Psoas muscle (tissue), 8 donors: ENCODE results near the gene PLCXD1. TPM values are rescaled to one million over a fixed set of nuclear protein-coding genes. Genes with fewer than 3 reads are reported as not detected.
A peak's percentile ranks its signal among the peaks of the same experiment; 100 is the strongest.
"Not testable (repeated sequence)": the region's sequence is repeated elsewhere in the genome, so short reads cannot be mapped to it uniquely, and the experiment has no call there.

Experiments
- ATAC-seq, 4 donors: fragments of 200-7000 bp; cut with Tn5 transposase; one replicate each; pipeline ENCODE4 v1.9.1; 2020; ENCODE audit warnings: moderate library complexity in 3 of 4, mild to moderate bottlenecking in 2 of 4
- DNase-seq, 2 donors: peaks; one replicate each; pipeline ENCODE4 v3.0.0-alpha.2; 2020
- H3K27ac ChIP-seq: fragments of 200-600 bp; one replicate; pipeline ENCODE4 v1.8.0; 2022
- H3K27me3 ChIP-seq, 3 donors: fragments of 200-600 bp in 1 of 3; one replicate each; pipeline versions ENCODE4 v1.6.1 to v1.8.0; 2013 to 2022; ENCODE audit warnings: low read length in 2 of 3, mild to moderate bottlenecking in 2 of 3, moderate library complexity in 1 of 3; ENCODE audit not compliant: insufficient read depth in 3 of 3
- H3K36me3 ChIP-seq, 2 donors: fragments of 200-600 bp in 1 of 2; one replicate each; pipeline versions ENCODE4 v1.6.1 to v1.8.0; 2013 to 2022; ENCODE audit warnings: low read depth in 1 of 2, mild to moderate bottlenecking in 1 of 2, moderate library complexity in 1 of 2; ENCODE audit not compliant: insufficient read depth in 1 of 2
- H3K4me1 ChIP-seq: fragments of 200-600 bp; one replicate; pipeline ENCODE4 v1.8.0; 2022
- H3K4me3 ChIP-seq: fragments of 200-600 bp; one replicate; pipeline ENCODE4 v1.8.0; 2022; ENCODE audit warnings: mild to moderate bottlenecking
- H3K9me3 ChIP-seq: fragments of 200-600 bp; one replicate; pipeline ENCODE4 v1.8.0; 2022
- WGBS, 3 donors: extraction: QIAGEN DNeasy Blood & Tissue Kit; methylation state at CpG; one replicate each; pipeline versions ENCODE4 v1.1.6 to v1.1.7; 2013; 5-methylcytosine and 5-hydroxymethylcytosine counted together
- intact Hi-C, 2 donors: fragments of 100-400 bp; cut with DNase I; formaldehyde crosslinking; loops; one replicate each; pipeline versions ENCODE4 v1.11.0 to v1.14.2; 2022
- polyA plus RNA-seq, 3 donors: library from polyadenylated mRNA; stranded (reverse); fragments of 200-250 nt; gene quantifications; one replicate each; pipeline ENCODE4 v1.2.3, GENCODE V29; 2013
- total RNA-seq, 4 donors: library from RNA; stranded (reverse); fragmentation: NEBNext Ultra II Directional in 2 of 4; extraction: Animal tissue kit (Norgen Biotek cat#: 25700) in 2 of 4; gene quantifications; one replicate each; pipeline versions ENCODE4 v1.2.1 to v1.2.4, GENCODE V29; 2021 to 2023
- TF ChIP-seq, protein P1 (sequence below): fragments of 200-600 bp; IDR thresholded peaks from one replicate; pipeline ENCODE4 v1.8.0; 2022; ENCODE audit warnings: antibody characterized with exemption
- donor health status: healthy with polysubstance abuse.
- donor health status: DM: no; HTN: no; CAD: no; lungs with moderate emphysema.
- donor health status: Bipolar disorder and iron deficiency.
- donor health status: healthy.
- donor health status: DM: yes; HTN: yes; CAD: no.
- donor health status: DM: no; HTN: no; CAD: no.
- donor health status: DM: no; HTN: no; CAD: no.
- donor health status: DM: yes; HTN: yes; CAD: no.

Gene PLCXD1
- total and polyA plus RNA-seq, 7 donors: 0.89 to 16.3 (median 2.3) TPM

- no peaks in the 10 kb centered on the region for H3K4me1 ChIP-seq
- peaks cover 0 to 5% of the 10 kb centered on the region in 2 donors for H3K36me3 ChIP-seq
- ATAC-seq (no peak), DNase-seq (peak in 1 of 2 donors; percentile 49)
- WGBS, 3 donors: 84 to 86% (median 85%) methylated on average over 30 to 33 of the region's 33 CpGs
- no peaks in the 10 kb centered on the region for H3K9me3 ChIP-seq
- H3K27ac ChIP-seq: no peak overlapping the region
- TF ChIP-seq, protein P1, sequence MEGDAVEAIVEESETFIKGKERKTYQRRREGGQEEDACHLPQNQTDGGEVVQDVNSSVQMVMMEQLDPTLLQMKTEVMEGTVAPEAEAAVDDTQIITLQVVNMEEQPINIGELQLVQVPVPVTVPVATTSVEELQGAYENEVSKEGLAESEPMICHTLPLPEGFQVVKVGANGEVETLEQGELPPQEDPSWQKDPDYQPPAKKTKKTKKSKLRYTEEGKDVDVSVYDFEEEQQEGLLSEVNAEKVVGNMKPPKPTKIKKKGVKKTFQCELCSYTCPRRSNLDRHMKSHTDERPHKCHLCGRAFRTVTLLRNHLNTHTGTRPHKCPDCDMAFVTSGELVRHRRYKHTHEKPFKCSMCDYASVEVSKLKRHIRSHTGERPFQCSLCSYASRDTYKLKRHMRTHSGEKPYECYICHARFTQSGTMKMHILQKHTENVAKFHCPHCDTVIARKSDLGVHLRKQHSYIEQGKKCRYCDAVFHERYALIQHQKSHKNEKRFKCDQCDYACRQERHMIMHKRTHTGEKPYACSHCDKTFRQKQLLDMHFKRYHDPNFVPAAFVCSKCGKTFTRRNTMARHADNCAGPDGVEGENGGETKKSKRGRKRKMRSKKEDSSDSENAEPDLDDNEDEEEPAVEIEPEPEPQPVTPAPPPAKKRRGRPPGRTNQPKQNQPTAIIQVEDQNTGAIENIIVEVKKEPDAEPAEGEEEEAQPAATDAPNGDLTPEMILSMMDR: no peak
- H3K27me3 ChIP-seq: peaks cover 0 to 11% (median 5%) of the 10 kb centered on the region in 3 donors
- no peak overlapping the region for H3K4me3 ChIP-seq
- intact Hi-C loops: no loop called here
These were observed 46.5 kb downstream of the PLCXD1 start for GRCh38 chrX:327660-328126.

- Histone ChIP-seq H3K4me1 (no peaks in the 10 kb centered on the region), H3K9me3 (no peaks in the 10 kb centered on the region), H3K4me3 (no peak overlapping the region), H3K27ac (no peak overlapping the region), H3K36me3 (peaks cover 0 to 21% of the 10 kb centered on the region in 2 donors), H3K27me3 (peaks cover 0 to 11% (median 5%) of the 10 kb centered on the region in 3 donors)
- DNase-seq (peak; percentile 16 to 47), ATAC-seq (no peak)
- 81 to 89% (median 82%) methylated on average over 11 to 18 of the region's 23 CpGs for WGBS, 3 donors
- intact Hi-C loops: no loop called here
- TF ChIP-seq, protein P1: no peak
These were observed 48.2 kb downstream of the PLCXD1 start for GRCh38 chrX:329291-329910.

GRCh38 chrX:330141-330725, 49.1 kb downstream of the PLCXD1 start:
- H3K4me3 ChIP-seq, H3K27me3 ChIP-seq, ATAC-seq, intact Hi-C loops, H3K27ac ChIP-seq, H3K9me3 ChIP-seq, H3K4me1 ChIP-seq: not testable (repeated sequence)
- WGBS, 3 donors: 70 to 73% (median 72%) methylated on average over 29 of the region's 29 CpGs
- peaks cover 0 to 28% of the 10 kb centered on the region in 2 donors for H3K36me3 ChIP-seq
- DNase-seq: peak; percentile 9 to 39

DNA sequence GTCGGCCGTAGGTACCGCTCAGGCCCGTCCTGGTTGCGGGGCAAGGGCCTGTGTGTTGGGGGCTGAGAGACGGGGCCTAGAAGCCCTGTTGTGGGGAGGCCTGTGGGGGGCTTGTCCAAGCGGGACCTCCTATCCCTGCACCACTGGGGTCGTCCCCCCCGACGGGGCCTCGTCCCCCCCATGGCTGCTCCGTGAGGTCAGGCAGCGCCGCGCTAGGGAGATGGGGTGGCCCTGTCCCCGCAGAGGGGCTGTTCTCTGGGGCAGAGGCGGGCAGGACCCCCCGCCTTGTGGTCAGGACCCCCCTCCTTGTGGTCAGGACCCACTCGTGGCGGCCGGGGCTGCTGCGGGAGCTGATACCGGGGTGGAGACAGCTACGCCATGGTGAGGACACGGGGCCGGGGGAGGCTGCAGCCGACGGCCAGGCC, 49.6 kb downstream of the PLCXD1 start:
- intact Hi-C loops: no loop called here
- peaks cover 0 to 2% (median 0%) of the 10 kb centered on the region in 3 donors for H3K27me3 ChIP-seq
- H3K4me1 ChIP-seq: no peaks in the 10 kb centered on the region
- DNase-seq: peak in 1 of 2 donors; percentile 47
- H3K9me3 ChIP-seq: no peaks in the 10 kb centered on the region
- peaks cover 0 to 33% of the 10 kb centered on the region in 2 donors for H3K36me3 ChIP-seq
- peak in 3 of 4 donors; percentile 24 to 35 (median 25) for ATAC-seq
- peak overlapping the region; percentile 40 for H3K4me3 ChIP-seq
- TF ChIP-seq, protein P1: no peak
- H3K27ac ChIP-seq: no peak overlapping the region
- WGBS, 3 donors: 12 to 57% (median 14%) methylated on average over 8 to 28 of the region's 28 CpGs

DNA sequence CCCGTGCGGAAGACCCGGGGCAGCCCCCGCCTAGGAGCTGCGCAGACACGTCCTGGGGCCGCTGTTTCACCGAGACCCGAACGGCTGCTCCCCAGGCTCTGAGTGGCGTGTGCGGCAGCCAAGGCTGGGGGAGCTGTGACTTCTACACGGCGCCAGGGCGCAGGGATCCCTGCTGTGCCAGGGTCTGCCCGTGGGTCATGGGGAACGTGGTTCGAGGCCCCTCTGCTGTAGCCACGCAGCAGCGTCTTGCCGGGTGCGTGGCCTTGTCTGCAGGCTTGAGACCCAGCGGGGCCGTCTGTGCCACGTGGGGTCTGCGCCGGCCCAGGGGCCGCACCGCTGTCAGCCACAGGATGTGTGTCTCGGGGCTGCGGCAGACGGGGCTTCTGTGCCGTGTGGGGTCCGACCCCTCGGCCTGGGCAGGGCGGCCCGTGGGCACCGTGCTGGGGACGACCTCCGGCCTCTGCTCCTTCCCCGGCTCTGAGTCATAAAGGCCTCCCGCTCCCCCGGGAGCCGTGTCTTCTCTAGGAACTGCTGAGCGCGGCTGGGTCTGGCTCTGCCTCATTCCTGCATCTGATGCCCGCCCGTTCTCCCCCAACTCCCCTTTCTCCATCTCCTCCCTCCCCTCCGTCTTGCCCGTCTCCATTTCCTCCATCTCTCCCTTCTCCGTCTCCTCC, 50.1 kb downstream of the PLCXD1 start:
- ATAC-seq (peak; percentile 51 to 70 (median 52)), DNase-seq (peak in 1 of 2 donors; percentile 69)
- Histone ChIP-seq H3K4me1 (no peaks in the 10 kb centered on the region), H3K27ac (no peak overlapping the region), H3K9me3 (no peaks in the 10 kb centered on the region), H3K27me3 (no peaks in the 10 kb centered on the region), H3K36me3 (peaks cover 0 to 38% of the 10 kb centered on the region in 2 donors), H3K4me3 (peak overlapping the region; percentile 40)
- intact Hi-C loops: no loop called here
- TF ChIP-seq, protein P1: no peak
- 7 to 22% (median 8%) methylated on average over 41 to 51 of the region's 51 CpGs for WGBS, 3 donors
